WTC11 (cell line): ENCODE results near the gene RDH8. TPM values are rescaled to one million over a fixed set of nuclear protein-coding genes. Genes with fewer than 3 reads are reported as not detected.

Source experiments
- ATAC-seq: fragments of 200-7000 bp; cut with Tn5 transposase; 2 replicates; pipeline ENCODE4 v1.10.0; 2021; ENCODE audit warnings: mild to moderate bottlenecking, moderate library complexity
- CTCF ChIA-PET: fragments of 300-600 bp; sonication (Branson Sonifier 250); formaldehyde crosslinking; loops from one replicate; lab custom pipeline; 2021; ENCODE audit warnings: antibody characterized with exemption; lab: Charles Lee
- POLR2A ChIA-PET: fragments of 350-600 bp; sonication (Branson Sonifier 250); formaldehyde crosslinking; loops from one replicate; lab custom pipeline; 2021; ENCODE audit warnings: antibody characterized with exemption; lab: Charles Lee
- DNase-seq: peaks from one replicate; pipeline ENCODE4 v3.0.0; 2021; ENCODE audit warnings: low spot score
- H3K27ac Mint-ChIP-seq: 2 replicates; pipeline ENCODE4 v1.8.0; 2021; ENCODE audit warnings: mixed read lengths
- H3K27me3 Mint-ChIP-seq: 2 replicates; pipeline ENCODE4 v1.8.0; 2021; ENCODE audit warnings: low read depth, mild to moderate bottlenecking, moderate library complexity, mixed read lengths
- H3K36me3 Mint-ChIP-seq: 2 replicates; pipeline ENCODE4 v1.8.0; 2021; ENCODE audit warnings: mixed read lengths
- H3K4me1 Mint-ChIP-seq: 2 replicates; pipeline ENCODE4 v1.8.0; 2022; ENCODE audit warnings: mixed read lengths
- H3K4me3 Mint-ChIP-seq: 2 replicates; pipeline ENCODE4 v1.8.0; 2021; ENCODE audit warnings: mild to moderate bottlenecking, moderate library complexity, mixed read lengths
- H3K9me3 Mint-ChIP-seq: 2 replicates; pipeline ENCODE4 v1.8.0; 2021; ENCODE audit warnings: mixed read lengths
- CDX4 ChIP-seq: fragments of 250-450 bp; sonication (Bioruptor Pico); IDR thresholded peaks from 2 replicates; pipeline ENCODE4 v1.9.0; 2021; ENCODE audit warnings: moderate library complexity, mild to moderate bottlenecking, inconsistent platforms, borderline replicate concordance
- E2F5 ChIP-seq: sonication (generic); formaldehyde crosslinking; IDR thresholded peaks from 2 replicates; pipeline ENCODE4 v1.8.1; 2022; ENCODE audit warnings: mild to moderate bottlenecking, moderate library complexity, missing genetic modification reagents
- GTF2I ChIP-seq: fragments of 250-450 bp; sonication (Bioruptor Pico); conservative IDR thresholded peaks from 2 replicates; pipeline ENCODE4 v1.4.0; 2021; ENCODE audit warnings: mild to moderate bottlenecking
- HMGA2 ChIP-seq: fragments of 250-450 bp; sonication (Bioruptor Pico); IDR thresholded peaks from 2 replicates; pipeline ENCODE4 v1.4.0; 2021; ENCODE audit warnings: mild to moderate bottlenecking, moderate library complexity
- MAX ChIP-seq: sonication (generic); formaldehyde crosslinking; IDR thresholded peaks from 2 replicates; pipeline ENCODE4 v1.8.0; 2022; ENCODE audit warnings: mild to moderate bottlenecking, missing genetic modification reagents
- NR3C1 ChIP-seq: sonication (generic); formaldehyde crosslinking; conservative IDR thresholded peaks from 2 replicates; pipeline ENCODE4 v1.8.1; 2023; ENCODE audit warnings: low read depth, mild to moderate bottlenecking, missing genetic modification reagents
- RORB ChIP-seq: fragments of 250-450 bp; sonication (Bioruptor Pico); IDR thresholded peaks from 2 replicates; pipeline ENCODE4 v1.9.0; 2021; ENCODE audit warnings: mild to moderate bottlenecking
- SP1 ChIP-seq: sonication (generic); formaldehyde crosslinking; conservative IDR thresholded peaks from 2 replicates; pipeline ENCODE4 v1.8.1; 2022; ENCODE audit warnings: missing genetic modification reagents
- TP53 ChIP-seq: sonication (generic); formaldehyde crosslinking; IDR thresholded peaks from 2 replicates; pipeline ENCODE4 v1.8.1; 2023; ENCODE audit warnings: mild to moderate bottlenecking, missing genetic modification reagents
- USF2 ChIP-seq: sonication (generic); formaldehyde crosslinking; IDR thresholded peaks from 2 replicates; pipeline ENCODE4 v1.8.1; 2023; ENCODE audit warnings: mild to moderate bottlenecking, missing genetic modification reagents, moderate library complexity
- ZNF263 ChIP-seq: sonication (generic); formaldehyde crosslinking; IDR thresholded peaks from 2 replicates; pipeline ENCODE4 v1.8.1; 2022; ENCODE audit warnings: low read depth, mild to moderate bottlenecking, moderate library complexity, missing genetic modification reagents
- ZNF512 ChIP-seq: sonication (generic); formaldehyde crosslinking; IDR thresholded peaks from 2 replicates; pipeline ENCODE4 v1.8.1; 2022; ENCODE audit warnings: missing genetic modification reagents, borderline replicate concordance
- total RNA-seq: library from RNA; stranded (reverse); gene quantifications from 3 replicates; pipeline ENCODE4 v1.2.3, GENCODE V29; 2021
- TF ChIP-seq, protein P1 (sequence below): sonication (generic); formaldehyde crosslinking; IDR thresholded peaks from 2 replicates; pipeline ENCODE4 v1.8.0; 2022; ENCODE audit warnings: mild to moderate bottlenecking, missing genetic modification reagents

The RDH8 gene
- total RNA-seq, 1 experiment from 2014 or later: not detected

GRCh38 chr19:9969688-9969975 is 43.7 kb upstream of the RDH8 start:
- Mint-ChIP-seq H3K4me3 (no peak overlapping the region), H3K4me1 (peaks cover 7% of the 10 kb centered on the region), H3K27me3 (peaks cover 53% of the 10 kb centered on the region), H3K9me3 (peaks cover 4% of the 10 kb centered on the region; the same call in 1 of the 2 replicates), H3K27ac (no peak overlapping the region), H3K36me3 (no peaks in the 10 kb centered on the region)
- DNase-seq (no peak), ATAC-seq (no peak)
- no peak for TF ChIP-seq CDX4 (CRISPR knock-in tag)
- no peak for TF ChIP-seq ZNF512 (CRISPR knock-in tag)
- no peak for TF ChIP-seq SP1
- TF ChIP-seq NR3C1 (CRISPR knock-in tag): no peak
- no peak for TF ChIP-seq E2F5
- ChIA-PET CTCF (no interaction called here), POLR2A (no interaction called here)

DNA sequence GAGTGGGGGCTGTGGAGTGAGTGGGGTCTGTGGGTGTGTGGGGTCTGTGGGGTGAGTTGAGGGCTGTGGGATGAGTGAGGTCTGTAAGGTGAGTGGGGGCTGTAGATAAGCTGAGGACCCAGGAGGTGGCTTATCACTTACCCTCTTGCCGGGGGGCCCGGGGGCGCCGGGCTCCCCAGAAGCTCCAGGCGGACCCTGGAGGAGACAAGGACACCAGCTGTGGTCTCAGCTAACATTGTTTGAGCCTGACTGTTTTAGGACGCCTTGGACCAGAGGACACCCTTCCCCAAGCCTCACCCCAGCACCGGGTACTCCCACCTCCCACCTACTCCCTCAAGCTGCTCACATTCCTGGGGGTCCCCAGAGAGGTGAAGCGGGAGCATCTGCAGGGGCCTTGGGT is 42.8 kb upstream of the RDH8 start:
- DNase-seq (no peak), ATAC-seq (no peak)
- peaks cover 4% of the 10 kb centered on the region; the same call in 1 of the 2 replicates for H3K9me3 Mint-ChIP-seq
- H3K36me3 Mint-ChIP-seq: no peaks in the 10 kb centered on the region
- TF ChIP-seq USF2 (CRISPR knock-in tag) (no peak), ZNF263 (CRISPR knock-in tag) (no peak), TP53 (CRISPR knock-in tag) (no peak)
- no peak overlapping the region for H3K4me3 Mint-ChIP-seq
- H3K4me1 Mint-ChIP-seq: peaks cover 7% of the 10 kb centered on the region
- CTCF ChIA-PET: interaction anchor here (1.0 kb wide), 1 partner anchor 29 kb away, joined by 5 read pairs; no protein-coding TSS in a partner anchor
- POLR2A ChIA-PET: interaction anchor here (0.6 kb wide), 1 partner anchor 13 kb away, joined by 3 read pairs; no protein-coding TSS in a partner anchor
- H3K27me3 Mint-ChIP-seq: peaks cover 48% of the 10 kb centered on the region
- H3K27ac Mint-ChIP-seq: no peak overlapping the region

- POLR2A ChIA-PET: no interaction called here
Measured at GRCh38 chr19:9971166-9971897, 42.0 kb upstream of the RDH8 start.

DNA sequence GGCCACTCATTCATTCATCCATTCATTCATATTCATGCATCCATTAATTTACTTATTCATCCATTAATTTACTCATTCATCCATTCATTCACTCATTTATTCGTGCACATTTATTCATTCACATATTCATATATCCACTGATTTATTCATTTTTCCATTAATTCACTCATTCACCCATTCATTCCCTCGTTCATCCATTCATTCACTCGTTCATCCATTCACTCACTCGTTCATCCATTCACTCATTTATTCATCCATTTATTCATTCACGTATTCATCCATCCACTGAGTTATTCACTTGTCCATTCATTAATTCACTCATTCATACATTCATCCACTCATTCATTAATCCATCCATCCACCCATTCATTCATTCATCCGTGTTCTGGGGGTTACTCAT is 41.2 kb upstream of the RDH8 start:
- no peak for ATAC-seq
- no peaks in the 10 kb centered on the region for H3K36me3 Mint-ChIP-seq
- ChIA-PET CTCF (no interaction called here), POLR2A (no interaction called here)
- H3K4me3 Mint-ChIP-seq: no peak overlapping the region
- peaks cover 32% of the 10 kb centered on the region for H3K27me3 Mint-ChIP-seq
- peaks cover 3% of the 10 kb centered on the region for H3K4me1 Mint-ChIP-seq
- no peak overlapping the region for H3K27ac Mint-ChIP-seq
- H3K9me3 Mint-ChIP-seq: peaks cover 4% of the 10 kb centered on the region; the same call in 1 of the 2 replicates
- TF ChIP-seq MAX (CRISPR knock-in tag) (no peak), RORB (no peak)
- TF ChIP-seq, protein P1, sequence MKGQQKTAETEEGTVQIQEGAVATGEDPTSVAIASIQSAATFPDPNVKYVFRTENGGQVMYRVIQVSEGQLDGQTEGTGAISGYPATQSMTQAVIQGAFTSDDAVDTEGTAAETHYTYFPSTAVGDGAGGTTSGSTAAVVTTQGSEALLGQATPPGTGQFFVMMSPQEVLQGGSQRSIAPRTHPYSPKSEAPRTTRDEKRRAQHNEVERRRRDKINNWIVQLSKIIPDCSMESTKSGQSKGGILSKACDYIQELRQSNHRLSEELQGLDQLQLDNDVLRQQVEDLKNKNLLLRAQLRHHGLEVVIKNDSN (CRISPR knock-in tag): no peak
- no peak for DNase-seq

More at GRCh38 chr19:9971166-9971897, 42.0 kb upstream of the RDH8 start:
- ATAC-seq (no peak), DNase-seq (no peak)
- Mint-ChIP-seq H3K4me3 (no peak overlapping the region), H3K27ac (no peak overlapping the region), H3K36me3 (no peaks in the 10 kb centered on the region), H3K27me3 (peaks cover 39% of the 10 kb centered on the region), H3K4me1 (peaks cover 7% of the 10 kb centered on the region), H3K9me3 (peaks cover 4% of the 10 kb centered on the region; the same call in 1 of the 2 replicates)
- TF ChIP-seq HMGA2 (CRISPR knock-in tag) (no peak), GTF2I (CRISPR knock-in tag) (no peak)
- CTCF ChIA-PET: no interaction called here
